Measurements from ENCODE around the gene SMAD4. TPM values are rescaled to one million over a fixed set of nuclear protein-coding genes. Genes with fewer than 3 reads are reported as not detected.

SMAD4 gene
- total RNA-seq, 1 donor from 2014 or later: 75.1 TPM

DNA sequence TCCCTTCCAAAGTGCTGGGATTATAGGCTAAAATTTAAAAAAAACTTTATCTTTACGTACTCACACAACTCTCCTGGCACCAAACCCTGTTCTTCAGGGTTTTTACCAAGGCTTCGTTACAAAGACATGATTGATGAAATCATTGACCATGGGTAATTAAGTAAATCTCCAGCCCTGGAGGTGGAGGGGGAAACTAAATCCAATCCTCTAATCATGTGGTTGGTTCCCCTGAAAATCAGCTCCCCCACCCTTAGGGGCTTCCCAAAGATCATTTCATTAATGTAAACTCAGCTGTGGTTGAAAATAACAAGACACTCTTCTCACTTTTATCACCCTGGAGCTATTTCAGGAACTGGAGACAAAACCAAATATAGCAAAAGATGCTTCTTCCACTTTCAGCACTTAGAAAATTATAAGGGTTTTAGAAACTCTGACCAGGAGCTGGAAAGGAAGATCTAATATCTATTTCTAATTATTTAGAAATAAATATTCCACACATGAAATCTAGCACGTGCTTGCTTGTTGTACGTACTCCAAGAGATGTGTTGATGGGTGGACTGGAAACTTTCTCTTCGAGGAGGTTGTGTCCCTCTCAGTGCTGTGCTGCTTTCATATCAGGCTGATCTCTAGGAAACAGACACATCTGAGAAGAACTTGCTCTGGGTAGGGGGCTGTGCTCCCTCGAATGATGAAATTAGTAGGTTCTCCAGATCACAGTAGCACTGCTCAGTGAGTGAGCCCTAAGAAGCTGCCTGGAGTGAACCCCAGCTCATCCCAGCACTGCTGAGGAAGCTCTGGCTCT, 67.2 kb downstream of the SMAD4 start:
- DNase-seq (ENCODE audit: extremely low spot score in 2 of 2): no peak
- no peak for TF ChIP-seq POLR2A (IDR thresholded peaks at IDR 0.05)
- TF ChIP-seq POLR2AphosphoS5 (IDR thresholded peaks at IDR 0.05; ENCODE audit: insufficient read depth in 1 of 2, low read depth in 1 of 2): no peak
- TF ChIP-seq CTCF (IDR thresholded peaks at IDR 0.05): no peak
- Histone ChIP-seq H3K36me3 (no peaks in the 10 kb centered on the region), H3K4me3 (no peak overlapping the region), H3K4me1 (no peaks in the 10 kb centered on the region), H3K27ac (no peak overlapping the region), H3K27me3 (no peaks in the 10 kb centered on the region), H3K9me3 (no peaks in the 10 kb centered on the region)
- intact Hi-C loops (cut with DNase I): no loop called here

DNA sequence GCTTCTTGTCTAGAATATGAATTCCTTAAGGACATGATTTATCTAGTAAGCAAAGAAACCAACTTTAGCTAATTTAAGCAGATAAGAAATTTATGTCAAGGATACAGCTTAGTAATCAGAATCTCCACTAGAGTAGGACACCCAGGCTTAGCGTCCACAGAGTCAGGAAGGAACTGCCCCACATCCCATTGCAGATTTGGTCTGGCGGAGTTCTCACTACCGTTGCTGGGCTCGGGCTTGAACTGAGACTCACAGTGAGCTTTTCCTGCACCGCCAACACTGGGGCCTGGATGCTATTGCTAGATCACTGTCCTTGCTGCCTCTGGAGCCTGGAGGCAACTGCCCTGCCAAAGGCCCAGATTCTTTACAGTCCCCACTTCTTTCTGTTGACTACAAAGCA, 68.1 kb downstream of the SMAD4 start:
- TF ChIP-seq POLR2A (IDR thresholded peaks at IDR 0.05) (no peak), CTCF (IDR thresholded peaks at IDR 0.05) (no peak), POLR2AphosphoS5 (IDR thresholded peaks at IDR 0.05; ENCODE audit: insufficient read depth in 1 of 2, low read depth in 1 of 2) (no peak)
- Histone ChIP-seq H3K27ac (no peak overlapping the region), H3K4me1 (no peaks in the 10 kb centered on the region), H3K4me3 (no peak overlapping the region), H3K36me3 (no peaks in the 10 kb centered on the region), H3K9me3 (no peaks in the 10 kb centered on the region), H3K27me3 (no peaks in the 10 kb centered on the region)
- no peak for DNase-seq (ENCODE audit: extremely low spot score in 2 of 2)
- intact Hi-C loops (cut with DNase I): no loop called here

DNA sequence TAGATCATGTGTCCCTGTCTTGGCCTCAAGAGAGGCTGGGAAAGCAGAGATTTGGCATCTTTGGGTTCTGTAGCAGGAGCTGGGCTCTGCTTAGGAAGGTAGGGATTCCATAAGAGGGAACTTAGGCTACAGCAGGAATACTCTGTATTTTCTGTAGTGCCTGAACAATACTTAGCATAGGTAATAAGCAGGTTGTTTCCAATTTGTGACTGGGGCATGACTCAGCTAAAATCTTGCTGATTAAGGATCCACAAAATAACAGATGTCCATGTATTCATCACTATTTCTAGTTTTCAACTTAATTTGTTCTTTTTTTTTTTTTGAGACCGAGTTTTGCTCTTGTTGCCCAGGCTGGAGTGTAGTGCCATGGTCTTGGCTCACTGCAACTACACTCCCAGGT, 68.5 kb downstream of the SMAD4 start:
- no peak for TF ChIP-seq POLR2AphosphoS5 (IDR thresholded peaks at IDR 0.05; ENCODE audit: insufficient read depth in 1 of 2, low read depth in 1 of 2)
- TF ChIP-seq POLR2A (IDR thresholded peaks at IDR 0.05): no peak
- no peak for TF ChIP-seq CTCF (IDR thresholded peaks at IDR 0.05)
- Histone ChIP-seq H3K4me1 (no peaks in the 10 kb centered on the region), H3K4me3 (no peak overlapping the region), H3K27me3 (no peaks in the 10 kb centered on the region), H3K9me3 (no peaks in the 10 kb centered on the region), H3K36me3 (no peaks in the 10 kb centered on the region), H3K27ac (no peak overlapping the region)
- DNase-seq (ENCODE audit: extremely low spot score in 2 of 2): no peak
- intact Hi-C loops (cut with DNase I): no loop called here

DNA sequence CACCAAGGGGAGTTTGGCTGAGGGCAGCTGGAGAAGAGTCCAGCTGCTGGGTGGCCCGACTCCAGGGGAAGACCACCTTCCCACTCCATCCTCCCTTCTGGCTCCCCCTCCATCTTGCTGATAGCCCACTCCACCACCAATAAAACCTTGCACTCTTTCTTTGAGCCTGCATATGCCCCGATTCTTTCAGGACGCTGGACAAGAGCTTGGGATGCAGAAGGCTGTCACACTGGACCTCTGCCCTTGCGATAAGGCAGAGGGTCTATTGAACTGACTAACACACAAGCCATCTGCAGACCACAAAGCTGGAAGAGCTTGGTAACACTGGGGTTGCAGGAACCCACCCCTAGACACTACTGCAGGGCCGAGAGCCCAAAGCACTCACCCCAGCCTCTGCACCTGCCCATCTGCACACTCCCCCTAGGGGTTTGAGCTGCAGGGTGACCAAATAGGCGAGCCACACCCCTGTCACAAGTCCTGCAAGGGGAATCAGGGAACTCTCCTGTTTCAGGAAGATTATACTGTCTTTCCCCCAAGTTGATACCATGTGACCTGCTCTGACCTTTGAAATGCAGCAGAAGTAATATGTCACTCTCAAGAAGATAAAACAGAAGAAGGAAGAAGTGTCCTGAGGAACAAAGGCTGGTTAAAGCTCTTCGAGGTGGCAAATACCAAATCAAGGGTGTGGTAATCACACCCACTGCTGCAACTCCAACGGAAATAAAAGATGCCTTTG, 70.5 kb downstream of the SMAD4 start:
- intact Hi-C loops (cut with DNase I): no loop called here
- Histone ChIP-seq H3K9me3 (no peaks in the 10 kb centered on the region), H3K4me3 (no peak overlapping the region), H3K4me1 (no peaks in the 10 kb centered on the region), H3K36me3 (no peaks in the 10 kb centered on the region), H3K27ac (no peak overlapping the region), H3K27me3 (no peaks in the 10 kb centered on the region)
- no peak for DNase-seq (ENCODE audit: extremely low spot score in 2 of 2)
- TF ChIP-seq POLR2A (IDR thresholded peaks at IDR 0.05): no peak
- no peak for TF ChIP-seq CTCF (IDR thresholded peaks at IDR 0.05)
- no peak for TF ChIP-seq POLR2AphosphoS5 (IDR thresholded peaks at IDR 0.05; ENCODE audit: insufficient read depth in 1 of 2, low read depth in 1 of 2)

- intact Hi-C loops (cut with DNase I): no loop called here
- TF ChIP-seq CTCF (IDR thresholded peaks at IDR 0.05) (no peak), POLR2A (IDR thresholded peaks at IDR 0.05) (no peak), POLR2AphosphoS5 (IDR thresholded peaks at IDR 0.05; ENCODE audit: insufficient read depth in 1 of 2, low read depth in 1 of 2) (no peak)
- no peak overlapping the region for H3K4me3 ChIP-seq
- DNase-seq (ENCODE audit: extremely low spot score in 2 of 2): no peak
- no peaks in the 10 kb centered on the region for H3K4me1 ChIP-seq
- no peaks in the 10 kb centered on the region for H3K9me3 ChIP-seq
- no peaks in the 10 kb centered on the region for H3K27me3 ChIP-seq
- no peak overlapping the region for H3K27ac ChIP-seq
- no peaks in the 10 kb centered on the region for H3K36me3 ChIP-seq
Observed at GRCh38 chr18:51107082-51107481, 77.1 kb downstream of the SMAD4 start.
